GM19099 (cell line): ENCODE results near the gene SMARCC2.

Source experiments
- POLR2A ChIP-seq: IDR thresholded peaks from 3 replicates; pipeline ENCODE4 v1.6.1; 2011; ENCODE audit warnings: low read depth; ENCODE audit not compliant: insufficient read length; ENCODE audit errors: extremely low read depth

Gene SMARCC2

DNA sequence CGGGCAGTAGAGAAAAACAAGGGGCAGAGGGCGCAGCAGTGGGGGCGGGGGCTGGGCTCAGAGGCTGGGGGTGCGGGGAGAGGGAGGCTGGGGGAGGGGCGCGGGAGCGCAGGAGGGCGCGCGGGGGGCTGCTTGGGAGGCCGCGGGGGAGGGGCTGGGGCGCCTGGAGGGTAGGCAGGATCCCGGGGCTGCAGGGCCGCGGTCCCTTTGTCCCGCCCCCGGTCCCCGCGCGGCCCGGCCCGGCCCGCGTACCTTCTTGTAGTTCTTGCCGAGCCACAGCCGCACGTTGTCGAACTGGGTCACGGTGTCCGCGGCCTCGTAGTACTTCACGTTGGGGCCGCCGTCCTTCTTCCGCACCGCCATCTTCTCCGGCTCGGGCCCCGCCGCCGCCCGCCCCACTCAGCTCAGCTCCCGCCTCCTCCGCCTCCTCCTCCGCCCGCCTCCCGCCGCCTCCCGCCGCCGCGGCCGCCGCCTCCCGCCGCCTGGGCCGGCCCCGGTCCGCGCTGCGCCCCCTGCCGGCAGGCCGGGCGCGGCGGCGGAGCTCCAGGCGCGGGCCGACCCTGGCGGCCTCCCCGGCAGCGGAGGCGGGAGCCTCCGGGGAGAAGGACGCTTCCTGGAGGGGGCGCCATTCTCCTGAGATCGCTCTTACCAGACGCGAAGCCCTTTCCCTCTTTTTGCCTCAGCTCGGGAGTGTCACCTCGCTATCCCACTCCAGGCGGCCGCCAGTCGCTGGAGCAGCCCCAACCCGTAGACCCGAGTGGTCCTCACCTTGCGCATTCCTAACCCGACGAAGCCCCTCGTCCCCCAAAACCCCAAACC lies at the start of gene SMARCC2:
Gene SMARCC2, minus strand, starts transcription at position 385 of the 819 bp plus-strand sequence. Its CDS starts 22 bp downstream, at position 363.
- TF ChIP-seq POLR2A = peak; percentile 60

DNA sequence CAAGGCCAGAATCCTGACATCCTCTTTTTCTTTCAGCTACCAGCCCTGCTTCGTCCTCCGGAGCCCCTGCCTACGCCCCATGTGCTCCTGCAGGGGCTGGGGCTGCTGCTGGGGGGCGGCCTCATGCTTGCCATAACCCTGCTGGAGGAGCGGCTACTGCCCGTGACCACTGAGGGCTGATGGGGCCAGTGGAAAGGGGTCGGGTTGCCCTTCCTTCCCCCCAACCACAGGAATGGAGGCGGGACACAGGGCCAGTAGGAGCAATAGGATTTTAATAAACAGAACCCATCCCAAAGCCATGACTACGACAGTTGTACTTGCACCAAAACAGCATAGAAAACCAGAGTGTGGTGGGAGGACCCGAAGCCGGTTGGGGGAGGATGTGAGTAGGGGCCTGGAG lies 48.3 kb upstream of the SMARCC2 start:
- TF ChIP-seq POLR2A = no peak

DNA sequence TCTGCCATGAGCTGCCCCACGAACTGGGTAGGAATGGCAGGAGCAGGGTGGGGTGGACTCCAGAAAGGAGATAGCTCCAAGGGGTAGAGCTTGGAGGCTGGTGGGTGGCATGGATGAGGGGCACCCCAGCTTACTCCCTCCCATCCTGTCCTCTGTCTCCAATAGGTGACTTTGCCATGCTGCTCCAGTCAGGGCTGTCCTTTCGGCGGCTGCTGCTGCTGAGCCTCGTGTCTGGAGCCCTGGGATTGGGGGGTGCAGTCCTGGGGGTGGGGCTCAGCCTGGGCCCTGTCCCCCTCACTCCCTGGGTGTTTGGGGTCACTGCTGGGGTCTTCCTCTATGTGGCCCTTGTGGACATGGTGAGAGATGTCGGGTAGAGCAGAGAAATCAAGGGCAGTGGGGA lies 47.7 kb upstream of the SMARCC2 start:
- no peak for TF ChIP-seq POLR2A

DNA sequence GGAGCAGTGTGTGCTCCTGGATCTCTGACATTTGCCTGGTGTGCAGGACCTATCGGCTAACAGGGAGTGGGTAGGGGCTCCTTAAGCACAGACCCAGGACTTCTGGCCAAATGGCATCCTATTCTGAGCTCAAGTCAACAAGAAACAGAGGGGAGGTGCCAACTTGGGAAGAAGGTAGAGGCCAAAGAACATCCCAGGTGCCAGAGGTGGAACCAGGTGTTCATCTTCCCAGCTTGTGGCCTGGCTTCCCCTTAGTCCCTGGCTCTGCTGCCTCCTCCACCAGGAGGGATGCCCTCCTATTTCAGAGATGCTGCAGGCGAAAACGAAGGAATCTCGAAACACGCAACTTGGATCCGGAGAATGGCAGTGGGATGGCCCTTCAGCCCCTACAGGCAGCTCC lies 46.8 kb upstream of the SMARCC2 start:
- no peak for TF ChIP-seq POLR2A

DNA sequence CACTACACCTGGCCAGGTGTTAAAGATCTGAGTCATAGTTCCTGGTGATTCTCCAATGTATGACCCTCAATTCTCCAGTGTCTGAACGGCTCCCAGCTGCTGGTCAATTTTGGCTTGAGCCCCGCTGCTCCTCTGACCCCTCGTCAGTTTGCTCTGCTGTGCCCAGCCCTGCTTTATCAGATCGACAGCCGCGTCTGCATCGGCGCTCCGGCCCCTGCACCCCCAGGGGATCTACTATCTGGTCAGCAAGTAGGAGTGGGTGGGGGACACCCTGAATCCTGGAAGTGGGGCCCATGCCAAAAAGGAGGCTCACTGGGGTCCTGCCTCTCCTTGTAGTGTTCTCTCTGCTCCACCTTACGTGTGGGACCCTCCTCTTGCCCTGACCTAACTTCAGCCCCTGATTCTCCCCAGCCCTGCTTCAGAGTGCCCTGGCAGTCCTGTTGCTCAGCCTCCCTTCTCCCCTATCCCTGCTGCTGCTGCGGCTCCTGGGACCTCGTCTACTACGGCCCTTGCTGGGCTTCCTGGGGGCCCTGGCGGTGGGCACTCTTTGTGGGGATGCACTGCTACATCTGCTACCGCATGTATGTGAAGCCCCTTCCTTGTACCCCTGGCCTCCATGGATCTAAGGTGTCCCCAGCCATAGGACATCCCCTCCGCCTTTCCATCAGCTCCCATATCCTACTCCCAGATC lies 45.6 kb upstream of the SMARCC2 start:
- no peak for TF ChIP-seq POLR2A

DNA sequence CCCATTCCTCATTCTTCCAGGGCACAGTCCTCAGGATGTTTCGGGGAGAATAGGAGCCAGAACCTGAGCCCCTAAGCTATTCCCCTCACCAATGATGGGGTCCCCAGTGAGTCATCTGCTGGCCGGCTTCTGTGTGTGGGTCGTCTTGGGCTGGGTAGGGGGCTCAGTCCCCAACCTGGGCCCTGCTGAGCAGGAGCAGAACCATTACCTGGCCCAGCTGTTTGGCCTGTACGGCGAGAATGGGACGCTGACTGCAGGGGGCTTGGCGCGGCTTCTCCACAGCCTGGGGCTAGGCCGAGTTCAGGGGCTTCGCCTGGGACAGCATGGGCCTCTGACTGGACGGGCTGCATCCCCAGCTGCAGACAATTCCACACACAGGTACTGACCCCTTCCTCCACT lies 41.9 kb upstream of the SMARCC2 start:
- TF ChIP-seq POLR2A = no peak

DNA sequence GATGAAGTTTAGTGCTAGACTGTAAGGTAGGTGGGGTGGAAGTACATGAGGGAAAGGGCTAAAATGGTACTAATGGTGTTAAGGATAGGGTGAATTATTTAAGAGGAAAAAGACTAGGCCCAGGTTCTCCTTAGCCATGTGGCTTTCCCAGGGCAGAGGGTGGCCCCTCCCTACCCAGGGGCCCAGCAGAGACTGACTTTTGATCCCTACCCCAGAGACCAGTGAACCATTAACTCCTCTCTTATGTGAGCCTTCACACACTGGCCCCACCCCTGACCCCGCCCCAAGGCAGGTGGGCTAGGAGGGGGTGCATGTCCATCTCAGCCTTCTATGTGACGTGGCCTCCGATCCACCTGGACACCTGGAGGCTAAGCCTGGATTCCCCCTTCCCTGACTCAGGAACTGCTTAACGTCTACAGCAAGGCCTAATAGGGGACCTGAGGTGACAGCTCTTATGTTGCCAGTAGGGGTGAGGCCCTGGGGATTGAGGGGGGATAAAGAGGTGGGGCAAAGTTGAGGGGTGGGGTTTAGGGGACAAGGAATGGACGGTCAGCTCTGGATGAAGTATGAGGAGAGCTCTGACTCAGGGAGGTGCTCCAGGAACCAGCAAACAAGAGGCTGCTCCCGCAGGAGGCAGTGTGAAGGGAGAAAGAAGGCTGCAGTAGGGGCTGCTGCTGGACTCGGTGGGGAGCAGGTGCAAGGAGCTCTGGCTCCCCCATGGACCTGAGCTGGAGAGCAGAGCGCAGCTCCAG lies 41.3 kb upstream of the SMARCC2 start:
- no peak for TF ChIP-seq POLR2A

DNA sequence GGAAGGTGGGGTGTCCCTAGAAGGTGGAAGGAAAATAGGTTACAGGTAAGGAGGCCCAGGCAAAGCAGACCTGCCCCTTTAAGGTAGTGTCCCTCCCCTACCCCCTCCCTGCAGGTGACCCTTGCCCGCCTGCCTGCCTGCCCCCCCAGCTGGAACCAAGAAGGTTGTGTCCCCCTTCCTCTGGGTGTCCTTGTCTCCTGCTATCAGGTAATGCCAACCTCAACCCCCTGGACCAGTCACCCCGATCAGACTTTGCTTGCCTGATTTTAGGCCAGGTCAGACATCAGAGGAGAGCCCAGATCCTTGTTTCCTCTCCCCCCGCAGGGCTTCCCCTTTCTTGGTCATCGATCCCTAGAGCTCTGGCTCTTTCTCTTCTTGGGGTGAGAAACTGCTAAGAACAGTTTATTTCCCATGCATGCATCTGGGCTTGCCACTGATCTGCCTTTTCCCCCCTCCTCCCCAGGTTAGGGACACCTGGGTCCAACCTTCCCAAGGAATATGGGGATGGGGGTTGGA lies 40.7 kb upstream of the SMARCC2 start, which contains the start of gene SLC39A5:
Gene SLC39A5, plus strand, starts transcription at position 136 of the 516 bp plus-strand sequence. CDS start 1,224 bp downstream, outside the sequence.
- no peak for TF ChIP-seq POLR2A

DNA sequence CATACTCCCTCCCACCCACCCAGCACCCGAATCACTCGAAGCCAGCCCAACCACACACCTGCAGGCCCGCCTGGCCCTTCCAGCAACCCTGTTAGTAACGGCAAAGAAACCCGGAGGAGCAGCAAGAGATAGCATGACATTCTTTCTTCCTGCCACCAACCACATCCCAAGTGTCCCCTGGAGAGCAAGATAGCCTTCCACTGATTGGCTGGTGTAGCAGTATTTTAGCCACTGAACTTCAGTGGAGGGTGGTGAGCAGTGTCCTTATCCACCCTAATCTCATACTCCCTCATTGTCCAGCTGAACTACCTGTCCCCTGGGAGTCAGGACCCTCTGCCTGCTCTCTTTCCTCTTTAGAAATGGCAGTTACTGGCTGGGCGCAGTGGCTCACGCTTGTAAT lies 39.8 kb upstream of the SMARCC2 start:
- no peak for TF ChIP-seq POLR2A

DNA sequence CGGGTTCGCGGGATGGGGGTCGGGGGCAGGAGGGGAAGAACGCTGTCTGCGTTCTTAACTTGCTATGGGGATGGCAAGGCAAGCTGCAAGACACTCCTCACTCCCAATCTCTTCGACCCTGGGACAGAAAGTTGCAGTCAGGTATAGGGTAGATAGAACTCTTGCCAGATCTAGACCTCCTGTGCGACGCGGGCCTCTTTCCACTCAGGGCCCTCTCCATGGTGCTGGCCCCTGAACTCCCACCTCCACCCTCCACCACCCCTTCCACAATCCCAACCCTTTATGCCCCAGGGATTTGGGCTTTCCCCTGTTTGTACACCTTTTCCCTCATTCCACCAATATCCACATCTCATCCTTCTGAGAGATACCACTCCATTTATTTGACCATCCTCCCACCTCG lies 35.7 kb upstream of the SMARCC2 start:
- no peak for TF ChIP-seq POLR2A

DNA sequence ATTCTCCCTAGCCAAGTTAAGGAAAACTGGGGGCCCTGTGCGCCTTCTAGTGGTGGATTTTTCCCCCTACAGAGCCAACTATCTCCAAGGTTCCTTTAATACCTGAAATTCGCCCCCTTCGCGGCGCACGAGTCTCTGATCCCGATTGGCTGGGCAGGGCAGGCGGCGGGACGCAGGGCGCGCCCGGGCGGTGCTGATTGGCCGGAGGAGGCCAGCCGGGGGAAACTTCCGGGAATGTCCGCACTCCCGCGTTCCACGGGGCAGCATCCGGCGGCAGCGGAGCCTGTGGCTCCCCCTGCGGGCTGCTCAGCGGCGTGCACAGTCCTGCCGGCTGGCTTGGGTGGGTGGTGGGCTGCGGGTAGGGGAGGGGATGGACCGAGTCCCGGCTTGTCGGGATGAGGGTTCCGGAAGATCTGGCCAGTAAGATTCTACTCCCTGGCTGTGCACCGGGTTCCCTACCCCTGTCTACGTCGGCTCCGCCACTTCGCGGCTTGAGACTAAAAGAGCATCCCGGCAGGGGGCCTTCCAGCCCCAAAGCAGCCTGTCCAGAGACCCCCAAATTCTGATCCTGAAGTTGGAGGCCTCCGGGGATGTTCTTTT lies 34.9 kb upstream of the SMARCC2 start, which contains the start of gene NABP2:
Gene NABP2, plus strand, starts transcription at position 241 of the 600 bp plus-strand sequence. CDS start 515 bp downstream, outside the sequence.
- peak; percentile 75 for TF ChIP-seq POLR2A

DNA sequence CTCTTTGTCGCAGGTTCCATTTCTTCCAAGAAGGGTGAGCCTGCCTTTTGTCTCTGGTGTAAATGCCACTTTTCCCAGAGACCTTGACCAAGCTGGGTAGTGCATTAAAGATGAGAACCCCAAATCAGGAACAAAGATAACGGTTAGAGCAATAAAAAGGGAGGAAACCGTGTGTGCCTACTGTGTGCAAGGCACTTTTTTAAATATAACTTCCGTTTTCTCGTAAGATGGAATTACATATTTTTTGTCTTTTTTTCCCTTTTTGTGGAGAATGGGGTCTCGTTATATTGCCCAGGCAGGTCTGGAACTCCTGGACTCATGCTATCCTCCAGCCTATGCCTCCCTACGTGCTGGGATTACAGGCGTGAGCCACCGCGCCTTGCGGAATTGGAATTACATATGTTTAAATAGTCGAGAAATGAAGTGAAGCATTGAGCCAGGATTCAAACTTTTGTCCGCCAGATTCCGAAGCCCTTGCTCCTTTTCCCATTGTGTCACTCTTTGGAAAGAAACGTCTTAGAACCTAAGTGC lies 34.4 kb upstream of the SMARCC2 start:
- TF ChIP-seq POLR2A = no peak

DNA sequence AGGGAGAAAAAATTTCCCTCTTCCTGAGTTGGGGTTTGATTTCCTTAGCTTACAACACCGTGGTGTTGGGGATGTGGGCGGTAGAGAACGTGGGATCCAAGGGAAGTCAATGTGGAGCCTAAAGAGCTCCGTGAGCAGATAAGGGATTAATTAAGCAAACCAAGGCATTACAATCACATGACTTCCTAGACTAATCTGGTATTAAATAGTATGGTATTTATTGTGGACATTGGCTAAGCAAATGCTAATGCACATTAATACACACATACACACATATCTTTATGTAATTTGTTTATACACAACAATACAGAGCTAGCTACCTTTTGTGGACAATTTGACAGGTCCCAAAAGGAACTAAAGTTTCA lies 33.2 kb upstream of the SMARCC2 start:
- TF ChIP-seq POLR2A = no peak

DNA sequence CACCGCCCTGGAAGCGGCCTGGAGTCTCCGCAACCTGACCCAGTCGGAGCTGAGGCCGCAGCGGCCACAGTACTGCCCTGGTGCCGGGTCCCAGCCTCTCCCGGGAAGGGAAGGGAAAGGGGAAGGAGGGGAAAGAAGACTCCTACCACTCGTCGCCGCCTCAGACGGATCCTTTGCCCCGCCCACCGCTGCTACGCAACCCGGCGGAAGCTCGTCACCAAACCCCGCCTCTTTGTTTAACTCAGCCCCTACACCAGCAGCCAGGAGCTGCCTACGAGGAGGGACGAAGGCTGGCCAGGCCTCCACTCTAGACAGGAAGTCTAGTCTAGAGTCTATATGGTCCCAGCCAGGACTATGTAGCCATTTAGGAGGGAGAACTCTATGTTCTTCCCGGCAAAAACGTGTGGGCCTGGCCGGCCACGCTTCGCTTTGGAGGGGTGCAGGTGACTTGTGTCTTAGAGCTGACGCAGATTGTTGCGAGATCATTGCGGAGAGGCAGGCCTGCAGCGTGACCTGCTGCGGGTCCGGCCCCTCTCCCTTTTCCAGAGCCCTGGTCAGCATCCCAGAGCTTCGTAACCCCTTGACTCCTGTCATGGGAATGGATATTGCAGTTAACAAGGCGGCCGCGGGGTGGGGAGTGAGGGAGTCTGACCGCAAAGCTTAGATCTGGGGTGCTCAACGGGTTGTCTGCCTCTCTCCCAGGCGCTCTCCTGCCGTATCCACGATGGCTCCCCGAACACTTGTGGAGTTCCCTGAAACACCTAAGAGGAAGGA lies 32.7 kb upstream of the SMARCC2 start, which contains the start of gene RNF41:
Gene RNF41, minus strand, starts transcription at position 166 of the 774 bp plus-strand sequence. CDS start 7,875 bp downstream, outside the sequence.
- TF ChIP-seq POLR2A = peak; percentile 95
